Cardiac fibroblast (primary cell): ENCODE results near the gene WNT8B.

Source experiments
- DNase-seq, 2 donors: peaks; one replicate each; pipeline versions ENCODE4 v3.0.0 to v3.0.0-alpha.2; 2010; ENCODE audit warnings: low read depth in 2 of 2
- H3K4me3 ChIP-seq, 2 donors: replicated peaks in 1 of 2; 1 replicate in 1 of 2; 2 replicates in 1 of 2; pipeline ENCODE4 v1.5.1; 2011; ENCODE audit warnings: low read depth in 2 of 2, low read length in 2 of 2, mild to moderate bottlenecking in 2 of 2, moderate library complexity in 1 of 2
- TF ChIP-seq, protein P1 (sequence below): IDR thresholded peaks from one replicate; pipeline ENCODE4 v1.5.1; 2011; ENCODE audit warnings: low read depth, mild to moderate bottlenecking, low read length, inconsistent platforms

WNT8B gene

DNA sequence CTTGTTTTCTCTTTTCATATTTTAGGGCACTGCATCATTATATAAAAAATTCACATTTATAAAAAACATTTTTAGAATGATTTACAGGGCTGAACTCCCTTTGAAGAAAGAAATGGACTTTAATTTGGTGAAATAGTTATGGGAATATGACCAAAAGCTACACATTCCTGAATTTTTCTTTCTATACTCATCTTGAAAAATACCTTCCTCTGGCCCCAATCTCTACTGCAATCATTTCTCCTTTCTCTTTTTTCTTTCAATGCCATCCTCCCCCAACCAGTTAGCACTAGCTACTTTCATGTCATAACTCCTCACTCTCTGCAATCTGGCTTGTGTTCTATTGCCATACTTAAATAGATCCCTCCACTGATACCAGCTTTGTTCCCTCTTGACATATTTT is 6.2 kb downstream of the WNT8B start:
- H3K4me3 ChIP-seq = no peak overlapping the region
- DNase-seq = no peak
- TF ChIP-seq, protein P1, sequence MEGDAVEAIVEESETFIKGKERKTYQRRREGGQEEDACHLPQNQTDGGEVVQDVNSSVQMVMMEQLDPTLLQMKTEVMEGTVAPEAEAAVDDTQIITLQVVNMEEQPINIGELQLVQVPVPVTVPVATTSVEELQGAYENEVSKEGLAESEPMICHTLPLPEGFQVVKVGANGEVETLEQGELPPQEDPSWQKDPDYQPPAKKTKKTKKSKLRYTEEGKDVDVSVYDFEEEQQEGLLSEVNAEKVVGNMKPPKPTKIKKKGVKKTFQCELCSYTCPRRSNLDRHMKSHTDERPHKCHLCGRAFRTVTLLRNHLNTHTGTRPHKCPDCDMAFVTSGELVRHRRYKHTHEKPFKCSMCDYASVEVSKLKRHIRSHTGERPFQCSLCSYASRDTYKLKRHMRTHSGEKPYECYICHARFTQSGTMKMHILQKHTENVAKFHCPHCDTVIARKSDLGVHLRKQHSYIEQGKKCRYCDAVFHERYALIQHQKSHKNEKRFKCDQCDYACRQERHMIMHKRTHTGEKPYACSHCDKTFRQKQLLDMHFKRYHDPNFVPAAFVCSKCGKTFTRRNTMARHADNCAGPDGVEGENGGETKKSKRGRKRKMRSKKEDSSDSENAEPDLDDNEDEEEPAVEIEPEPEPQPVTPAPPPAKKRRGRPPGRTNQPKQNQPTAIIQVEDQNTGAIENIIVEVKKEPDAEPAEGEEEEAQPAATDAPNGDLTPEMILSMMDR = no peak

DNA sequence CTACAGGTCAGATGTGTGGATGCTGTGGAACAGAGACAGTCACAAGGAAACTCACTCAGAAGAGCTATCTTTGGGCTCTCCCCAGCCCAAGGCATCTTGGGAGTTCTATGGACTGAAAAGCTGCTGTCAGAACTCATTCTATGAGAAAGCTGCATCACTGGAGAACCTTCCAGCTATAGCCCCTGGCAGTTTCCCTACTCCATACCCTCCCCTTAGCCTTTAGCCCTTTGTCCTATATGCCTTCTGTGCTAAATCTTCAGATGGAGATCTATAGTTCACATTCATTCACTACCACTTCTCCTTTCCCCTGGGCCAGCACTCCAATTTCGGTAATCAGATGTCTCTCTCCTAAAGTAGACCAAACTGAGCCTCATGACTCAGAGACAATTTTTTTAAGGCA is 6.9 kb downstream of the WNT8B start:
- no peak overlapping the region for H3K4me3 ChIP-seq
- TF ChIP-seq, protein P1 = no peak
- DNase-seq = no peak

DNA sequence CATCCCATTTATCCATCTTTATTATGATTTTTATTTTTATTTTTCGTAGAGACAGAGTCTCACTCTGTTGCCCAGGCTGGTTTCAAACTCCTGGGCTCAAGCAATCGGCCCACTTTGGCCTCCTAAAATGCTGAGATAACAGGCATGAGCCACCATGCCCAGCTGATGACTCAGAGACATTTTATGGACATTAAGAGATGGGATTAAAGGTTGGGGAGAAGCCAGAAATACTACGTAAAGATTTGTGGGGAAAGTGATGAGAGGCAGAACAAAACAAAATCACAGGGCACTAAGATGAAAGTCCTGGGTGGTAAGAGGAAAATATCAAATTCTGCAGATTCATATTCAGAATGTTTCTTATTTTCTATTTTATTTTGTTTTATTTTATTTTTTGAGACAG is 7.6 kb downstream of the WNT8B start:
- H3K4me3 ChIP-seq = no peak overlapping the region
- TF ChIP-seq, protein P1 = no peak
- peak; percentile 17 to 22 for DNase-seq

DNA sequence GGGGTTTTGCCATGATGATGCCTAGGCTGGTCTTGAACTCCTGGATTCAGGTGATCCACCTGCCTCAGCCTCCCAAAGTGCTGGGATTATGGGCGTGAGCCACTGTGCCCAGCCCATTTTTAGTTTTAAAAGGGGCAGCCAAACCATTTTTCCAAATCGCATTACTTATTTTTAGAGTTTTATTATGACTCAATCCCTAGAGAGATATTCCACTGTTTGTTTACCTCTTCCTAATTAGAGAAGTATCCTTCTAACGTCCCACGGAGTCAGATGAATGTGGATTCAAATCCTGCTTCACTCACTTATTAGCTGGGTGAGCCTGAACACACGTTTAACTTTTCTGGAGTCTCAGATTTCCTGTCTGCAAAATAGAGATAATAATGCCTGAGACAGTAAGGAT is 15.2 kb downstream of the WNT8B start:
- TF ChIP-seq, protein P1 = no peak
- DNase-seq = no peak
- no peak overlapping the region for H3K4me3 ChIP-seq

DNA sequence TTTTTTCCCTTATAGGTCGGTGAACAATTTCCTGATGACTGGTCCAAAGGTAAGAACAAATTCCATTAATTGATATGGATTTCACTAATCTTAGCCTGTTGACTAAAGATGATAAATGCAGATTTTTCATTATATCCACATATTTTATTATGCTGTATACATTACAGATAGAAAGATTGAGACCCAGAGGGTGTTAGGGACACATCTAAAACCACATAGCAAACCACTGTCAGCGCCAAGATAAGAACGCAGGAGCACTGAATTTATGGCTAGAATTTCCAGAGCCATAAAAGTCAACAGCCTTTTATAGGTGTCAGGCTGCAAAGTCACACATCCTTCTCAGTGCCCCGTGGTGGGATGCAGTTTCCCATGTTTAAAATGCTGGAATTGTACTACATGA is 16.2 kb downstream of the WNT8B start:
- DNase-seq = no peak
- TF ChIP-seq, protein P1 = no peak
- no peak overlapping the region for H3K4me3 ChIP-seq

DNA sequence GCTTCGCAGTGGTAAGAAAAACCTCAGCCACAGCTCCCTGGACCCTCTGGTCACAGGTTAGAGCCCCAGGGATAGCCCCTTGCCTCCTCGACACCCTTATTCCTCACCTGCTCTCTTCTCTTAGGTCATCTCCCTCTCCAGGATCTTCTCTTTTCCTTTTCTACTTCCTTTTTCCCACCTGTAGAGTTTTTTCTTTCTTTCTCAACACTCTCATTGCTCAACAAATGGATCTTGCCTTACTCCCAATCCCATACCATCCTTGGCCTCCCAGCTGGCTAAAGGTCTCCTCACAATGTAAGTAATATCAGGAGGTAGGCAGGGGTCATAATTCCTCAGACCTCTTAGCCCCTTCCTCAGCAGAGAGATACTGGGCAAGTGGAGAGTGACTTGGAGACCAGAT is 17.2 kb downstream of the WNT8B start:
- no peak overlapping the region for H3K4me3 ChIP-seq
- TF ChIP-seq, protein P1 = no peak
- no peak for DNase-seq

DNA sequence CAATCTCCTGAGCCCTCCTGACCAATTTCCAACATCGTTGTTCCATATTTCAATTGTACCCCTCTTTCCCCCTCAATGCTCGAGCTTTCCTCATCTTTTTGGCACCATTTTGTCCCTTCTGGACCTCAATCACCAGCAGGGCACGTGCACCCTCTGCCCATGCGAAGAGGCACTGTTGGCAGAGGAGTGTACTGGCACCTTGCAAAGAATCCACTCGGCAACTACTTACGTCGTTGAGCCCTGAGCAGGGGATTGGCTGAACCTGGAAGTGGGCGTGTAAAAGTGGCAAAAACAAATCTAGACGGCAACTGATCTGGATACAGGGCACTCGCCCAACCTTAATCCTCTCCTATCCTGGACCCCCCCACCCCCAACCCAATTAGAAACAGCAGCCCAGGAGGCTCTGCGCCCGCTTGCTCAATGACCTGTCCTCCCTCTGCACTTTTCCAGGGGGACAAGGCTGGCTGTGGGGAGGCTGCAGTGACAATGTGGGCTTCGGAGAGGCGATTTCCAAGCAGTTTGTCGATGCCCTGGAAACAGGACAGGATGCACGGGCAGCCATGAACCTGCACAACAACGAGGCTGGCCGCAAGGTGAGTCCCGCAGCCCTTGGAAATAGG is 18.8 kb downstream of the WNT8B start:
- TF ChIP-seq, protein P1 = no peak
- H3K4me3 ChIP-seq = peak overlapping the region; percentile 40 to 42
- peak; percentile 88 to 89 for DNase-seq
